GM12878 (cell line): ENCODE results near the gene UST. TPM values are rescaled to one million over a fixed set of nuclear protein-coding genes. Genes with fewer than 3 reads are reported as not detected.

ENCODE experiments used
- ATAC-seq: fragments of 200-7000 bp; cut with Tn5 transposase; 3 replicates; pipeline ENCODE4 v1.9.1; 2020; ENCODE audit warnings: mild to moderate bottlenecking, moderate library complexity
- BruUV-seq: library from RNA; stranded (reverse); fragments of 400-500 nt; replicated peaks from 2 replicates; lab custom pipeline; 2021; lab: Mats Ljungman, UMichigan
- CTCF ChIA-PET: fragments of 300-600 bp; sonication (Branson Sonifier 250); formaldehyde crosslinking; extraction: SDS; loops from one replicate; lab custom pipeline; 2021; ENCODE audit warnings: inconsistent platforms; lab: Yijun Ruan, JAX
- POLR2A ChIA-PET: fragments of 350-600 bp; formaldehyde crosslinking; extraction: SDS; loops from one replicate; lab custom pipeline; 2021; ENCODE audit warnings: inconsistent platforms; lab: Charles Lee
- RAD21 ChIA-PET: fragments of 300-600 bp; sonication (Branson Sonifier 250); formaldehyde crosslinking; loops from one replicate; lab custom pipeline; 2023; ENCODE audit warnings: antibody characterized with exemption; ENCODE audit not compliant: unreplicated experiment; lab: Charles Lee
- SMC1A ChIA-PET: fragments of 300-600 bp; sonication (Branson Sonifier 250); formaldehyde crosslinking; loops from one replicate; lab custom pipeline; 2023; ENCODE audit not compliant: unreplicated experiment, uncharacterized antibody; lab: Charles Lee
- DNase-seq: peaks from one replicate; pipeline ENCODE4 v3.0.0-alpha.2; 2011; ENCODE audit warnings: low read depth, low spot score
- FAIRE-seq: peaks from 3 replicates; lab custom pipeline; 2011; peaks lifted over from hg19 to GRCh38; lab: Jason Lieb, UNC
- H2AFZ ChIP-seq: 2 replicates; pipeline ENCODE4 v1.6.0; 2011; ENCODE audit warnings: low read depth, low read length, control low read depth; ENCODE audit not compliant: control insufficient read depth
- H3K27ac ChIP-seq: 2 replicates; pipeline ENCODE4 v1.5.1; 2011; ENCODE audit warnings: control low read depth; ENCODE audit not compliant: control insufficient read depth, insufficient read depth
- H3K27me3 ChIP-seq, 2 experiments: replicated peaks in 1 of 2; 2 replicates each; pipeline versions ENCODE4 v1.6.0 to v1.6.1; 2011; ENCODE audit warnings: low read length in 1 of 2; ENCODE audit not compliant: control insufficient read depth in 2 of 2, insufficient read depth in 2 of 2
- H3K36me3 ChIP-seq, 2 experiments: 2 replicates each; pipeline ENCODE4 v1.5.1; 2011; ENCODE audit warnings: low read length in 1 of 2; ENCODE audit not compliant: control insufficient read depth in 2 of 2, insufficient read depth in 2 of 2
- H3K4me1 ChIP-seq: 2 replicates; pipeline ENCODE4 v1.6.1; 2011; ENCODE audit warnings: mild to moderate bottlenecking, low read length, moderate library complexity, mixed read lengths; ENCODE audit not compliant: control insufficient read depth, insufficient read depth
- H3K4me2 ChIP-seq: 2 replicates; pipeline ENCODE4 v1.6.0; 2011; ENCODE audit warnings: control low read depth; ENCODE audit not compliant: control insufficient read depth, insufficient read depth
- H3K4me3 ChIP-seq: fragments of 200-600 bp; sonication (generic); 2 replicates; pipeline ENCODE4 v1.5.1; 2016
- H3K79me2 ChIP-seq: 2 replicates; pipeline ENCODE4 v1.6.0; 2011; ENCODE audit warnings: low read length; ENCODE audit not compliant: control insufficient read depth, insufficient read depth
- H3K9ac ChIP-seq: 2 replicates; pipeline ENCODE4 v1.8.0; 2011; ENCODE audit warnings: low read length, control low read depth, mixed read lengths; ENCODE audit not compliant: control insufficient read depth, insufficient read depth
- H3K9me3 ChIP-seq: replicated peaks from 3 replicates; pipeline ENCODE4 v1.5.1; 2011; ENCODE audit warnings: mild to moderate bottlenecking, low read length; ENCODE audit not compliant: control insufficient read depth, insufficient read depth
- H4K20me1 ChIP-seq: 2 replicates; pipeline ENCODE4 v1.6.0; 2011; ENCODE audit not compliant: control insufficient read depth, insufficient read depth
- ATF3 ChIP-seq: IDR thresholded peaks from 2 replicates; pipeline ENCODE4 v1.6.1; 2011; ENCODE audit warnings: low read depth, mild to moderate bottlenecking, low read length, moderate library complexity, borderline replicate concordance; ENCODE audit errors: extremely low read depth
- BCL3 ChIP-seq: IDR thresholded peaks from 2 replicates; pipeline ENCODE4 v1.6.1; 2011; ENCODE audit warnings: borderline replicate concordance, low read depth, mild to moderate bottlenecking, moderate library complexity, low read length; ENCODE audit not compliant: insufficient read depth, poor library complexity, severe bottlenecking
- FOXK2 ChIP-seq: fragments of 450-650 bp; IDR thresholded peaks from 2 replicates; pipeline ENCODE4 v1.6.1; 2017; ENCODE audit warnings: mild to moderate bottlenecking, moderate library complexity
- NRF1 ChIP-seq: conservative IDR thresholded peaks from 2 replicates; pipeline ENCODE4 v1.6.1; 2011; ENCODE audit warnings: mild to moderate bottlenecking, low read depth, low read length, improper control_type of control experiment
- SIN3A ChIP-seq: IDR thresholded peaks from 2 replicates; pipeline ENCODE4 v1.6.1; 2012; ENCODE audit warnings: low read depth, low read length, improper control_type of control experiment
- WGBS: methylation state at CpG from one replicate; pipeline ENCODE4 v1.1.6; 2016; ENCODE audit warnings: low lambda C conversion rate; ENCODE audit not compliant: insufficient replicate concordance, insufficient coverage; ENCODE audit errors: missing lambda C conversion rate; 5-methylcytosine and 5-hydroxymethylcytosine counted together
- in situ Hi-C: fragments of 300-500 bp; cut with MboI; formaldehyde crosslinking; loops from 9 replicates; pipeline ENCODE4 v1.14.3; 2018; ENCODE audit warnings: mixed read lengths
- intact Hi-C: fragments of 100-400 bp; cut with micrococcal nuclease; formaldehyde crosslinking; loops from one replicate; pipeline ENCODE4 v1.14.2; 2022; ENCODE audit not compliant: unreplicated experiment
- polyA plus RNA-seq, 11 experiments: library from polyadenylated mRNA; depleted of rRNA in 4 of 11; unstranded in 6 of 11; stranded (reverse) in 5 of 11; fragments of >200 nt; fragmentation: Nextera tagmentation in 4 of 11; fragmentation: Illumina TruSeq in 1 of 11; extraction: Ambion mirVana in 4 of 11; extraction: Trizol in 1 of 11; gene quantifications; 1 replicate in 1 of 11; 2 replicates in 10 of 11; pipeline versions ENCODE4 v1.2.1 to v1.2.3, GENCODE V29; 2011 to 2016; ENCODE audit warnings: inconsistent platforms in 2 of 11, missing spikeins in 2 of 11, low read depth in 1 of 11
- total RNA-seq, 4 experiments: library from RNA; depleted of rRNA in 3 of 4; stranded (reverse); fragments of >200 nt in 3 of 4; fragmentation: Illumina TruSeq in 1 of 4; extraction: Trizol in 1 of 4; gene quantifications; 2 replicates each; pipeline versions ENCODE4 v1.2.1 to v1.2.3, GENCODE V29; 2013 to 2021

Gene UST
- total and polyA plus RNA-seq, 10 of the 15 experiments (the other 5 are each of a cell fraction or from before 2014, with no cell fraction given), result 0.74 to 43.3 (median 2.2) TPM

GRCh38 chr6:148824960-148825359 is 78.1 kb downstream of the UST start:
- Histone ChIP-seq H3K9ac (no peak overlapping the region), H3K4me3 (no peak overlapping the region), H3K4me1 (no peaks in the 10 kb centered on the region), H3K9me3 (no peaks in the 10 kb centered on the region; the same call in 2 of the 3 replicates), H4K20me1 (no peaks in the 10 kb centered on the region), H3K36me3 (no peaks in the 10 kb centered on the region), H3K27ac (no peak overlapping the region), H3K79me2 (no peaks in the 10 kb centered on the region), H2AFZ (no peak overlapping the region), H3K27me3 (peaks cover 0 to 3% of the 10 kb centered on the region in 2 experiments; a peak in 1 of 4 replicates), H3K4me2 (no peak overlapping the region)
- no TSS peak for BruUV-seq
- intact Hi-C loops, result no loop called here
- POLR2A ChIA-PET, result no interaction called here
- 43% methylated on average over 1 of the region's 1 CpG for WGBS
- CTCF ChIA-PET, result interaction anchor here (0.8 kb wide), 1 partner anchor 43 kb away, joined by 3 read pairs; no protein-coding TSS in a partner anchor
- SMC1A ChIA-PET, result interaction anchor here (1.5 kb wide), 1 partner anchor 33 kb away, joined by 4 read pairs; no protein-coding TSS in a partner anchor
- RAD21 ChIA-PET, result no interaction called here
- TF ChIP-seq FOXK2 (no peak), SIN3A (no peak), BCL3 (no peak), NRF1 (no peak), ATF3 (no peak)
- DNase-seq, result no peak
- ATAC-seq, result no peak
- FAIRE-seq, result no peak
- in situ Hi-C loops, result no loop called here
